GM20000 (cell line): ENCODE results near the gene BPIFB3.

Experiments used
- DNase-seq: peaks from one replicate; pipeline ENCODE4 v3.0.0; 2012; ENCODE audit warnings: low spot score
- TF ChIP-seq, protein P1 (sequence below): IDR thresholded peaks from 2 replicates; pipeline ENCODE4 v1.5.1; 2012; ENCODE audit warnings: mild to moderate bottlenecking, control low read depth; ENCODE audit errors: extremely low read depth, missing control alignments

Gene BPIFB3

DNA sequence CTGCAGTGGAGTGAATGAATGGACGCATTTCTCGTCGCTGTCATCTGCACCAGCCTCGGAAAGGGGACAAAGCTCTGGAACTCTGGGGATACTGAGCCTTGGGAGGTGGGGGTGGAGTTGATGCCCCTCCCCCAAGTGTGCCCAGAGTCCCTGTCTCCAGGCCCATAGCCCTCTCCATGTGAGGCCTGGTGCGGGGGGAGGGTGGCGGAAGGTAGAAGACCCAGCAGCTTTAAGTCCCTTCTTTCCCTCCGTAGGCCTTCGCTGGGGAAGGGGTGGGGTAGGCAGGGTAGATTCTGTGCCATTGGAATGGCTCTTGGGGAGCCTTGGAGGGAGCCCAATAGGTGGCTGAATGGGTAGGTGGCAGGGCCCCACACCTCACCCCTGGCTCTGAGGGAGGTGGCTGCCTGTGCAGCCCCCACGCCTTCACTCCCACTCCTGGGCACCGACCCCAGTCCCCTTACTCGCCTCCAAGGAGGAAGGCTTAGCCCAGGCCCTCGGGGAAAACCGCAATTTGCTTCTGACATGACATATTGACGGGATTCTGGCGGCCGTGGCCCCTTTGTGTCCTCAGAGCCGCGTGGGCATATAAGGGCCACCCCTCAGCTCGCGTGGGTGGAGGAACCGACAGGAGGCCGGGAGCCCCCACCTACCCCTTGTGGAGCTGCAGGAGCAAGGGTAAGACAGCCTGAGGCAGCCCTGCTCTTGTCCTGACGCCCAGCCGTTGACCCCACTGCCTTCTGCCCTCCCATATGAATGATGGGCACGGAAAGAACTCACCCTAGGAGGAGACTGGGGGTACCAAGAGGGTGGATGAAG is at the start of gene BPIFB3:
Gene BPIFB3 (plus strand): TSS at position 613 of the 816 bp plus-strand sequence. CDS start 1,533 bp downstream, outside the sequence.
- TF ChIP-seq, protein P1, sequence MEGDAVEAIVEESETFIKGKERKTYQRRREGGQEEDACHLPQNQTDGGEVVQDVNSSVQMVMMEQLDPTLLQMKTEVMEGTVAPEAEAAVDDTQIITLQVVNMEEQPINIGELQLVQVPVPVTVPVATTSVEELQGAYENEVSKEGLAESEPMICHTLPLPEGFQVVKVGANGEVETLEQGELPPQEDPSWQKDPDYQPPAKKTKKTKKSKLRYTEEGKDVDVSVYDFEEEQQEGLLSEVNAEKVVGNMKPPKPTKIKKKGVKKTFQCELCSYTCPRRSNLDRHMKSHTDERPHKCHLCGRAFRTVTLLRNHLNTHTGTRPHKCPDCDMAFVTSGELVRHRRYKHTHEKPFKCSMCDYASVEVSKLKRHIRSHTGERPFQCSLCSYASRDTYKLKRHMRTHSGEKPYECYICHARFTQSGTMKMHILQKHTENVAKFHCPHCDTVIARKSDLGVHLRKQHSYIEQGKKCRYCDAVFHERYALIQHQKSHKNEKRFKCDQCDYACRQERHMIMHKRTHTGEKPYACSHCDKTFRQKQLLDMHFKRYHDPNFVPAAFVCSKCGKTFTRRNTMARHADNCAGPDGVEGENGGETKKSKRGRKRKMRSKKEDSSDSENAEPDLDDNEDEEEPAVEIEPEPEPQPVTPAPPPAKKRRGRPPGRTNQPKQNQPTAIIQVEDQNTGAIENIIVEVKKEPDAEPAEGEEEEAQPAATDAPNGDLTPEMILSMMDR, result no peak
- DNase-seq, result no peak

DNA sequence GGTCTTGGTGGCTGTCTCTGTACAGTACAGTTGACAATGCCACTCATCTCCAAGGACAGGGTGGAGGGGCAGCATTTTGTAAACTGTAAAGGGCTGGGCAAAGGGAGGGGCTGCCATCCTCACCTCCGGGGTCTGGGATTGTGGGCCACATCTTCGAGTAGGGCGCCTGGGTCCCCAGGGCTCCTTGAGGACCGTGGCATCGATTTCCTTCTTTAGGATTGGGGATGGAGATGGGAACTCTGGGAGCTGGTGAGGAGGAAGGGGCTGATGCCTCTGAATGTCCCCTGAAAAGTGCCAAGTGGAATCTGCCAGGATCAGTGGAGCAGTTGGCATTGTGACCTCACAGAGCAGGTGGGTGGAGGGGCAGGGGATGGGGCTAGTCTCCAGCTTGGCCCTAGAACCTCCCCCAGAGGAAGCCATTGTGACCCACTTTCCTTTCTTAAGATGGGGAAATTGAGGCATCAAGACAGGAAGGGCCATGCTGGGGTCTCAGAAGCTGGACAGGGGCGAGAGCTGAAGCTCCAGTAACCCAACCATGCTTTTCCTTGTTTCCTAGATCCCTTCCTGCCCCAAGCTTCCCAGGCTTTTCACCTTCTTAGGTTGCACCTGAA is 49.5 kb upstream of the BPIFB3 start, which contains the start of gene SUN5:
Gene SUN5 (minus strand): TSS at position 293 of the 611 bp plus-strand sequence. CDS start 93 bp downstream, at position 200.
- DNase-seq, result no peak

DNA sequence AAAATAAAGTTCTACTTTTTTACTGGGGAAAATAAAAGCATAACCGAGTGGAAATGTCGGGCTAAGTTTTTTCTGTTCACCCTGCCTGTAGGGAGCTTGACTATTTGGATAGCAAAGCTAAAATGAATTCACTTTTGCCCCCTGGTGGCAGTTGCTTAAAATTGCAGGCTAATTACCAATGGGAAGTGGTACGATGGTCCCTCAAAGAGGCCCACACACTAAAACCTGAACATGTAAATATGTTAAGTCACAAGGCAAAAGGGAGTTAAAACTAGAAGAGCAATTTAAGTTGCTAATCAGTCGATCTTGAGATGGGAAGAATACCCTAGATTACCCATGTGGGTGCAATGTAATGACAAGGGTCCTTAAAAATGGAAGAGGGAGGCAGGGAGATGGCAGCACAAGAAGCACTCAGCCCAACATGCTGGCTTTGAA is 48.6 kb upstream of the BPIFB3 start:
- DNase-seq, result peak; percentile 39

More for the DNA sequence above, 49.5 kb upstream of the BPIFB3 start, which contains the start of gene SUN5:
- TF ChIP-seq, protein P1, result no peak

GRCh38 chr20:33005908-33006775 is 47.6 kb upstream of the BPIFB3 start:
- no peak for DNase-seq
- TF ChIP-seq, protein P1, result no peak

More for the DNA sequence above, 48.6 kb upstream of the BPIFB3 start:
- TF ChIP-seq, protein P1, result peak; percentile 17

- no peak for DNase-seq
- TF ChIP-seq, protein P1, result no peak
Observed at GRCh38 chr20:33006776-33007375, 46.8 kb upstream of the BPIFB3 start.

GRCh38 chr20:33007376-33008335 is 46.0 kb upstream of the BPIFB3 start, which contains the start of gene BPIFB2:
TSS of gene BPIFB2 (plus strand) at chr20:33007704. CDS start at chr20:33008575, 871 bp downstream.
- TF ChIP-seq, protein P1, result no peak
- no peak for DNase-seq
